Astrocyte of the spinal cord (primary cell): ENCODE measurements around the gene JMY.

Source experiments
- DNase-seq: peaks from one replicate; pipeline ENCODE4 v3.0.0; 2011; ENCODE audit warnings: low read depth, low spot score
- H3K4me3 ChIP-seq: 2 replicates; pipeline ENCODE4 v1.5.1; 2011; ENCODE audit warnings: low read depth, mild to moderate bottlenecking, low read length, moderate library complexity
- CTCF ChIP-seq: IDR thresholded peaks from 2 replicates; pipeline ENCODE4 v1.5.1; 2012; ENCODE audit warnings: low read depth, mild to moderate bottlenecking, low read length, inconsistent platforms
- in situ Hi-C: cut with HindIII; loops from 2 replicates; pipeline ENCODE4 v1.10.0; 2017; ENCODE audit warnings: low sequenced_read_pairs

Gene JMY

GRCh38 chr5:79301046-79301712 lies 65.2 kb downstream of the JMY start:
- peak; percentile 9 for DNase-seq
- no peak overlapping the region for H3K4me3 ChIP-seq
- in situ Hi-C loops: no loop called here
- no peak for TF ChIP-seq CTCF

GRCh38 chr5:79302454-79302853 lies 66.5 kb downstream of the JMY start:
- no peak overlapping the region for H3K4me3 ChIP-seq
- TF ChIP-seq CTCF: no peak
- in situ Hi-C loops: no loop called here
- no peak for DNase-seq

- in situ Hi-C loops: no loop called here
- TF ChIP-seq CTCF: no peak
- no peak for DNase-seq
Observed at GRCh38 chr5:79305706-79306105, 69.8 kb downstream of the JMY start.

GRCh38 chr5:79318935-79319614 lies 83.1 kb downstream of the JMY start:
- H3K4me3 ChIP-seq: no peak overlapping the region
- no peak for TF ChIP-seq CTCF
- DNase-seq: peak; percentile 86
- in situ Hi-C loops: no loop called here

More at GRCh38 chr5:79305706-79306105, 69.8 kb downstream of the JMY start:
- no peak overlapping the region for H3K4me3 ChIP-seq

- in situ Hi-C loops: no loop called here
- no peak for TF ChIP-seq CTCF
- no peak overlapping the region for H3K4me3 ChIP-seq
- DNase-seq: no peak
Observed at GRCh38 chr5:79329453-79329852, 93.5 kb downstream of the JMY start.

GRCh38 chr5:79330071-79330470 lies 94.1 kb downstream of the JMY start:
- no peak overlapping the region for H3K4me3 ChIP-seq
- TF ChIP-seq CTCF: no peak
- no peak for DNase-seq
- in situ Hi-C loops: no loop called here
